ENCODE results near the gene ZBTB39. TPM values are rescaled to one million over a fixed set of nuclear protein-coding genes. Genes with fewer than 3 reads are reported as not detected.
"Not testable (repeated sequence)": the region's sequence is repeated elsewhere in the genome, so short reads cannot be mapped to it uniquely, and the experiment has no call there.

The ZBTB39 gene
- total RNA-seq, 4 donors from 2014 or later = 3.2 to 9.1 (median 5.5) TPM

GRCh38 chr12:56987011-56987410 is 19.3 kb downstream of the ZBTB39 start:
- Histone ChIP-seq H3K4me3 (no peak overlapping the region), H3K9me3 (no peaks in the 10 kb centered on the region), H3K36me3 (no peaks in the 10 kb centered on the region), H3K4me1 (peaks cover 0 to 20% (median 0%) of the 10 kb centered on the region in 4 donors), H3K27ac (no peak overlapping the region), H3K27me3 (no peaks in the 10 kb centered on the region)
- no peak for TF ChIP-seq POLR2A (IDR thresholded peaks at IDR 0.05)
- no peak for TF ChIP-seq CTCF (IDR thresholded peaks at IDR 0.05)
- no peak for DNase-seq

- peak in 1 of 3 donors; percentile 81 for DNase-seq
- H3K36me3 ChIP-seq, H3K4me1 ChIP-seq, H3K9me3 ChIP-seq, H3K27ac ChIP-seq, H3K27me3 ChIP-seq, H3K4me3 ChIP-seq: not testable (repeated sequence)
- TF ChIP-seq CTCF (IDR thresholded peaks at IDR 0.05) = peak in 2 of 6 experiments; percentile 17 to 21
These were observed 20.6 kb downstream of the ZBTB39 start for GRCh38 chr12:56985714-56986113.

- no peaks in the 10 kb centered on the region for H3K36me3 ChIP-seq
- H3K27ac ChIP-seq = no peak overlapping the region
- no peaks in the 10 kb centered on the region for H3K9me3 ChIP-seq
- H3K4me1 ChIP-seq = peaks cover 0 to 10% (median 0%) of the 10 kb centered on the region in 4 donors
- no peaks in the 10 kb centered on the region for H3K27me3 ChIP-seq
- no peak overlapping the region for H3K4me3 ChIP-seq
- no peak for DNase-seq
- TF ChIP-seq POLR2A (IDR thresholded peaks at IDR 0.05) (no peak), CTCF (IDR thresholded peaks at IDR 0.05) (no peak)
These were observed 23.0 kb downstream of the ZBTB39 start for GRCh38 chr12:56983386-56983785.

DNA sequence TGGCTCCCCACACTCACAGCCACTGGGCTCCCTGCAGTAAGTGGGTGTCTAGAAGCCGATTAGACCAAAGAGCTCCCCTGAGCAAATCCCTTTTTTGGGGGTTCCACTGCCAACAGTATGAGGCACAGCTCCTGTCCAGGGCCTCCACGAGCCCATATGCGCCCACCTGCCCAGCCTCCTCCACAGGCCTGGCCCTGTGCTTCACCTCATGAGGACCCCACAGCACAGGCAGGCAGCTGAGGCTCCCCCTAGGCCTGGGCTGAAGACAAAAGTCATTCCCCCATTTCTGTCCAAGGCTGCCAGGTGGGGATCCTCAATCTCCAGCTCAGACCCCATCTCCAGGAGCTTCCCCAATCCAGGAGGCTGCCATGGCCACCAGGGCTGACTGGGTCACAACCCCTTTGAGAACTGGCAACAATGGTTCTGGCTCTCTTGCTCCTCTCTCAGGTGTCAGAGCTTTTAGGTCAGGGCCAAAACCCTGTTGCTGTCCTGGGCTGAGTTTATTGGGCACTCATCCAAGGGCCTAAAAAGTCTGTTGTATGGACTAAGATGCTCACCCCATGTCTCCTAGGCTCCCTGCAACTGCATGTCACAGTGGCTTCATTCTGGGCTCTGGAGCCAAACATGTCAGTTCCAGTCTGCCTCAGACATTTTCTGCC is 23.6 kb downstream of the ZBTB39 start:
- not testable (repeated sequence) for H3K4me1 ChIP-seq, DNase-seq, H3K36me3 ChIP-seq, H3K27me3 ChIP-seq, H3K9me3 ChIP-seq, H3K27ac ChIP-seq, H3K4me3 ChIP-seq

DNA sequence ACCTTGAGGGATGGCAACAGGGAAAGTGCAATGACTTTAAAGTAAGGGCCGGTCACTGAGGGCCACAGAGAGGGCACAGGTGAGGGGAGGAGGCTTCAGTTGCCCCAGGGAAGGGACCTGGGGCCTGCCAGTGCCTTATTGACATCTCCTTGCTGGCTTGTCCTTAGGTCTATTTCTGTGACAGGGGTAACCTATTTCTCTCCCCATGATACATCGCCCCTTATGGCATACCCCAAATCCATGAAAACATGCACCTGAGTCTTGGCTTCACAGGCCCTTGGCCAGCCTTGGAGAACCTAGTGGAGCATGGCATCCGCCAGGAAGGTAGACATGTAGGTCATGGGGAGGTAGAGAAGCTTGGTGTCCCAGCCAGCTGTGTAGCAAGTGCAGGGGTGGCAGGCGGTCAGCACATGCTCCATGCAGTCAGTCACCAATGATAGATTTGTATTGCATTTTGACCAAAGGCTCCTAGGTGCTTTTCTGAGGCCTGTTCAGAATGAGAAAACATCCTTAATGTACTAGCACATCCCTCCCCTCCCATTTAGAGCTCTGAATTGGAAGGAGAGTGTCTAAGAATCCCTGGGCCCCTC is 25.3 kb downstream of the ZBTB39 start:
- Histone ChIP-seq H3K4me1 (peaks cover 0 to 3% (median 0%) of the 10 kb centered on the region in 4 donors), H3K9me3 (no peaks in the 10 kb centered on the region), H3K27ac (no peak overlapping the region), H3K36me3 (no peaks in the 10 kb centered on the region), H3K4me3 (no peak overlapping the region), H3K27me3 (no peaks in the 10 kb centered on the region)
- DNase-seq = no peak
- TF ChIP-seq POLR2A (IDR thresholded peaks at IDR 0.05) = no peak
- no peak for TF ChIP-seq CTCF (IDR thresholded peaks at IDR 0.05)

DNA sequence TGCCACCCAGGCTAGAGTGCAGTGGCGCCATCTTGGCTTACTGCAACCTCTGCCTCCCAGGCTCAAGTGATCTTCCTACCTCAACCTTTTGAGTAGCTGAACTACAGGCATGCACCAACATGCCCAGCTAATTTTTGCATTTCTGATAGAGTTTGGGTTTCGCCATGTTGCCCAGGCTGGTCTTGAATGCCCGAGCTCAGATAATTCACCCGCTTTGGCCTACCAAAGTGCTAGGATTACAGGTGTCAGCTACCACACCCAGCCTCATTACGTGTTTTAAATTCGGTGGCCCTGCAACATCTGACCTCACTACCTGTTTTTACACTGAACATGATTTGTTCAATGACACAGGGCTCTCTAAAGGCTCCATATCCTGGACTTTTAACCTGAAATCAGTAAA is 26.1 kb downstream of the ZBTB39 start:
- no peak overlapping the region for H3K4me3 ChIP-seq
- TF ChIP-seq POLR2A (IDR thresholded peaks at IDR 0.05) = no peak
- no peak for TF ChIP-seq CTCF (IDR thresholded peaks at IDR 0.05)
- H3K36me3 ChIP-seq = no peaks in the 10 kb centered on the region
- no peak for DNase-seq
- no peaks in the 10 kb centered on the region for H3K27me3 ChIP-seq
- no peaks in the 10 kb centered on the region for H3K9me3 ChIP-seq
- H3K27ac ChIP-seq = no peak overlapping the region
- H3K4me1 ChIP-seq = no peaks in the 10 kb centered on the region

Measured in Peyer's patch (tissue), 4 donors.